DND-41 (cell line): Measurements from ENCODE around the gene LCK.

Experiments
- ATAC-seq: fragments of 200-7000 bp; cut with Tn5 transposase; 3 replicates; pipeline ENCODE4 v1.9.1; 2021; ENCODE audit warnings: low read depth; ENCODE audit not compliant: insufficient read depth
- DNase-seq: peaks from one replicate; pipeline ENCODE4 v3.0.0-alpha.2; 2020
- H2AFZ ChIP-seq: 2 replicates; pipeline ENCODE4 v1.6.0; 2012; ENCODE audit warnings: low read depth, low read length
- H3K27ac ChIP-seq: 2 replicates; pipeline ENCODE4 v1.5.1; 2012; ENCODE audit warnings: low read length, inconsistent platforms
- H3K27me3 ChIP-seq: fragments of 200-600 bp; sonication (generic); 2 replicates; pipeline ENCODE4 v1.6.0; 2012; ENCODE audit warnings: low read length, mild to moderate bottlenecking, inconsistent platforms; ENCODE audit not compliant: insufficient read depth, poor library complexity
- H3K36me3 ChIP-seq: 2 replicates; pipeline ENCODE4 v1.5.1; 2012; ENCODE audit warnings: low read length, inconsistent platforms; ENCODE audit not compliant: insufficient read depth
- H3K4me1 ChIP-seq: 2 replicates; pipeline ENCODE4 v1.5.1; 2012; ENCODE audit warnings: mild to moderate bottlenecking, low read length; ENCODE audit not compliant: insufficient read depth
- H3K4me2 ChIP-seq: 2 replicates; pipeline ENCODE4 v1.6.0; 2012; ENCODE audit warnings: mild to moderate bottlenecking, moderate library complexity, low read length, inconsistent platforms; ENCODE audit not compliant: insufficient read depth
- H3K4me3 ChIP-seq, 2 experiments: fragments of 200-600 bp in 1 of 2; shearing (Covaris generic) in 1 of 2; 2 replicates each; pipeline ENCODE4 v1.5.1; 2012 to 2016; ENCODE audit warnings: inconsistent platforms in 2 of 2, low read length in 2 of 2, mild to moderate bottlenecking in 2 of 2, low read depth in 1 of 2, moderate library complexity in 1 of 2
- H3K79me2 ChIP-seq: 2 replicates; pipeline ENCODE4 v1.6.0; 2012; ENCODE audit warnings: low read length, inconsistent platforms; ENCODE audit not compliant: insufficient read depth
- H3K9ac ChIP-seq: 2 replicates; pipeline ENCODE4 v1.6.0; 2012; ENCODE audit warnings: low read depth, mild to moderate bottlenecking, inconsistent platforms, low read length, moderate library complexity
- H3K9me3 ChIP-seq: 2 replicates; pipeline ENCODE4 v1.5.1; 2012; ENCODE audit warnings: low read length, moderate library complexity, mild to moderate bottlenecking, inconsistent platforms; ENCODE audit not compliant: insufficient read depth, severe bottlenecking
- H4K20me1 ChIP-seq: 2 replicates; pipeline ENCODE4 v1.6.0; 2012; ENCODE audit warnings: low read length; ENCODE audit not compliant: insufficient read depth
- EZH2 ChIP-seq: IDR thresholded peaks from 3 replicates; pipeline ENCODE4 v1.6.1; 2012; ENCODE audit warnings: borderline replicate concordance, low read depth, mild to moderate bottlenecking, moderate library complexity, low read length, inconsistent platforms; ENCODE audit not compliant: severe bottlenecking
- TF ChIP-seq, protein P1 (sequence below): IDR thresholded peaks from 2 replicates; pipeline ENCODE4 v1.5.1; 2012; ENCODE audit warnings: borderline replicate concordance, low read length, moderate library complexity, mild to moderate bottlenecking; ENCODE audit not compliant: poor library complexity, severe bottlenecking; ENCODE audit errors: extremely low read depth

LCK gene

GRCh38 chr1:32334864-32335534, 83.9 kb downstream of the LCK start:
- peaks cover 51% of the 10 kb centered on the region for H3K36me3 ChIP-seq
- H3K9me3 ChIP-seq, result no peaks in the 10 kb centered on the region
- H3K27ac ChIP-seq, result peak overlapping the region; percentile 81
- no peak for TF ChIP-seq EZH2
- TF ChIP-seq, protein P1, sequence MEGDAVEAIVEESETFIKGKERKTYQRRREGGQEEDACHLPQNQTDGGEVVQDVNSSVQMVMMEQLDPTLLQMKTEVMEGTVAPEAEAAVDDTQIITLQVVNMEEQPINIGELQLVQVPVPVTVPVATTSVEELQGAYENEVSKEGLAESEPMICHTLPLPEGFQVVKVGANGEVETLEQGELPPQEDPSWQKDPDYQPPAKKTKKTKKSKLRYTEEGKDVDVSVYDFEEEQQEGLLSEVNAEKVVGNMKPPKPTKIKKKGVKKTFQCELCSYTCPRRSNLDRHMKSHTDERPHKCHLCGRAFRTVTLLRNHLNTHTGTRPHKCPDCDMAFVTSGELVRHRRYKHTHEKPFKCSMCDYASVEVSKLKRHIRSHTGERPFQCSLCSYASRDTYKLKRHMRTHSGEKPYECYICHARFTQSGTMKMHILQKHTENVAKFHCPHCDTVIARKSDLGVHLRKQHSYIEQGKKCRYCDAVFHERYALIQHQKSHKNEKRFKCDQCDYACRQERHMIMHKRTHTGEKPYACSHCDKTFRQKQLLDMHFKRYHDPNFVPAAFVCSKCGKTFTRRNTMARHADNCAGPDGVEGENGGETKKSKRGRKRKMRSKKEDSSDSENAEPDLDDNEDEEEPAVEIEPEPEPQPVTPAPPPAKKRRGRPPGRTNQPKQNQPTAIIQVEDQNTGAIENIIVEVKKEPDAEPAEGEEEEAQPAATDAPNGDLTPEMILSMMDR, result peak; percentile 87
- H2AFZ ChIP-seq, result peak overlapping the region; percentile 34; the same call in 1 of the 2 replicates
- H3K4me1 ChIP-seq, result peaks cover 39% of the 10 kb centered on the region
- H3K27me3 ChIP-seq, result no peaks in the 10 kb centered on the region
- peak; percentile 76 for DNase-seq
- peak overlapping the region; percentile 83 for H3K9ac ChIP-seq
- H3K4me3 ChIP-seq, result peak overlapping the region; percentile 75 to 88
- peak; percentile 61 for ATAC-seq
- H3K4me2 ChIP-seq, result peak overlapping the region; percentile 94
- H4K20me1 ChIP-seq, result peaks cover 57% of the 10 kb centered on the region
- H3K79me2 ChIP-seq, result peaks cover 46% of the 10 kb centered on the region

DNA sequence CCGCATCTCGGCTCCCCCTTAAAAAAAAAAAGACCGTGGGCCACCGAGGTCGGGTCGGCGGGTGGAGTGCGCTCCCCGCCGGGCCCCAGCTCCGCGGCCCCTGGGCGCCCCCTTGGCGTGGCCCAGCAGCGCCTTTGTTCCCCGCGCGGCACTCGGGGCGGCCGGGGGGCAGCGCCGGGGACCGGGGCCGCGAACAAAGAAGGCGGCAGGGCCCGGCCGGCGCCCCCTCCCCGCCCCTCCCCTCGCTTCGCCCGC, 84.4 kb downstream of the LCK start:
- H4K20me1 ChIP-seq, result peaks cover 53% of the 10 kb centered on the region
- peaks cover 39% of the 10 kb centered on the region for H3K4me1 ChIP-seq
- DNase-seq, result no peak
- peak overlapping the region; percentile 83 for H3K9ac ChIP-seq
- H3K27me3 ChIP-seq, result no peaks in the 10 kb centered on the region
- H3K79me2 ChIP-seq, result peaks cover 42% of the 10 kb centered on the region
- peak overlapping the region; percentile 81 for H3K27ac ChIP-seq
- H3K4me2 ChIP-seq, result peak overlapping the region; percentile 94
- TF ChIP-seq EZH2, result no peak
- TF ChIP-seq, protein P1, result no peak
- H2AFZ ChIP-seq, result no peak overlapping the region
- peaks cover 46% of the 10 kb centered on the region for H3K36me3 ChIP-seq
- peak; percentile 12; the same call in 2 of the 3 replicates for ATAC-seq
- peak overlapping the region; percentile 75 to 88 for H3K4me3 ChIP-seq
- H3K9me3 ChIP-seq, result no peaks in the 10 kb centered on the region
